ENCODE measurements around the gene ZNF324B. TPM values are rescaled to one million over a fixed set of nuclear protein-coding genes. Genes with fewer than 3 reads are reported as not detected.

Gene ZNF324B
- 5.4 and 9.4 TPM in 2 replicates for total RNA-seq

GRCh38 chr19:58451358-58452101, at the start of gene ZNF324B:
TSS of gene ZNF324B (plus strand) at chr19:58451622. CDS start at chr19:58453702, 2,080 bp downstream.

GRCh38 chr19:58408152-58409009, 43.0 kb upstream of the ZNF324B start, which contains the start of gene ZNF584:
TSS of gene ZNF584 (plus strand) at chr19:58408649. CDS start at chr19:58409148, 499 bp downstream.

GRCh38 chr19:58439576-58440554, 11.6 kb upstream of the ZNF324B start, which contains the start of gene ZNF132:
TSS of gene ZNF132 (minus strand) at chr19:58440153. CDS start at chr19:58439821, 332 bp downstream.

GRCh38 chr19:58466760-58467589, 15.6 kb downstream of the ZNF324B start, which contains the start of gene ZNF324:
TSS of gene ZNF324 (plus strand) at chr19:58467080. CDS start at chr19:58469186, 2,106 bp downstream.

GRCh38 chr19:58475714-58476497, 24.5 kb downstream of the ZNF324B start, which contains the start of gene ZNF446:
TSS of gene ZNF446 (plus strand) at chr19:58476352. CDS start at chr19:58477219, 867 bp downstream.

Other genes with a start within 250 kb of the ZNF324B start
- 40.3 and 54.7 TPM in 2 replicates for gene ZNF544, start 222.7 kb upstream of the ZNF324B start, total RNA-seq
- 3.3 and 5.2 TPM in 2 replicates for gene ZNF8, start 172.7 kb upstream of the ZNF324B start, total RNA-seq
- gene ERVK3-1, start 146.2 kb upstream of the ZNF324B start, total RNA-seq = 17.9 and 30.4 TPM in 2 replicates
- gene ZSCAN22, start 124.6 kb upstream of the ZNF324B start, total RNA-seq = 1.9 and 2.3 TPM in 2 replicates
- gene A1BG, start 98.1 kb upstream of the ZNF324B start, total RNA-seq = 10.2 and 28.2 TPM in 2 replicates
- gene ZNF497, start 88.9 kb upstream of the ZNF324B start, total RNA-seq = 0.65 and 0.78 TPM in 2 replicates
- 2.9 and 3.1 TPM in 2 replicates for gene ZNF837, start 70.6 kb upstream of the ZNF324B start, total RNA-seq
- gene RPS5, start 64.4 kb upstream of the ZNF324B start, total RNA-seq = 2,475 and 2,576 TPM in 2 replicates
- gene RNF225, start 56.0 kb upstream of the ZNF324B start, total RNA-seq = 3.8 and 4.2 TPM in 2 replicates
- gene ZNF584, start 43.0 kb upstream of the ZNF324B start, total RNA-seq = 7.0 and 13.4 TPM in 2 replicates
- gene ZNF132, start 11.5 kb upstream of the ZNF324B start, total RNA-seq = 2.8 and 3.3 TPM in 2 replicates
- gene ZNF324, start 15.5 kb downstream of the ZNF324B start, total RNA-seq = 15.4 and 16.2 TPM in 2 replicates
- 9.1 and 12.2 TPM in 2 replicates for gene ZNF446, start 24.7 kb downstream of the ZNF324B start, total RNA-seq
- gene SLC27A5, start 60.4 kb downstream of the ZNF324B start, total RNA-seq = 22.4 and 26.7 TPM in 2 replicates
- 16.3 and 20.7 TPM in 2 replicates for gene ZBTB45, start 68.2 kb downstream of the ZNF324B start, total RNA-seq
- 425 and 465 TPM in 2 replicates for gene TRIM28, start 92.4 kb downstream of the ZNF324B start, total RNA-seq
- gene CHMP2A, start 103.5 kb downstream of the ZNF324B start, total RNA-seq = 132 and 155 TPM in 2 replicates
- 41.6 and 48.6 TPM in 2 replicates for gene UBE2M, start 107.0 kb downstream of the ZNF324B start, total RNA-seq
- 7.5 and 9.3 TPM in 2 replicates for gene MZF1, start 121.7 kb downstream of the ZNF324B start, total RNA-seq